Keratinocyte (primary cell): ENCODE results near the gene DBF4. TPM values are rescaled to one million over a fixed set of nuclear protein-coding genes. Genes with fewer than 3 reads are reported as not detected.
A peak's percentile ranks its signal among the peaks of the same experiment; 100 is the strongest.

Experiments
- DNase-seq: peaks from one replicate; pipeline ENCODE4 v3.0.0-alpha.2; 2011; ENCODE audit warnings: low read depth, missing footprints, low spot score
- FAIRE-seq: peaks from 2 replicates; lab custom pipeline; 2011; peaks lifted over from hg19 to GRCh38; lab: Jason Lieb, UNC
- H2AFZ ChIP-seq: 2 replicates; pipeline ENCODE4 v1.6.0; 2012; ENCODE audit warnings: low read length, control low read depth, inconsistent platforms; ENCODE audit not compliant: control insufficient read depth
- H3K27ac ChIP-seq: 2 replicates; pipeline ENCODE4 v1.5.1; 2011; ENCODE audit warnings: low read length; ENCODE audit not compliant: control insufficient read depth, insufficient read depth
- H3K27me3 ChIP-seq: 3 replicates; pipeline ENCODE4 v1.6.0; 2011; ENCODE audit warnings: low read length; ENCODE audit not compliant: control insufficient read depth, insufficient read depth; ENCODE audit errors: extremely low read depth
- H3K36me3 ChIP-seq, 2 experiments: 2 replicates in 1 of 2; 3 replicates in 1 of 2; pipeline ENCODE4 v1.5.1; 2011; ENCODE audit warnings: low read length in 2 of 2, mild to moderate bottlenecking in 1 of 2; ENCODE audit not compliant: control insufficient read depth in 2 of 2, insufficient read depth in 2 of 2; ENCODE audit errors: extremely low read depth in 1 of 2
- H3K4me1 ChIP-seq: 3 replicates; pipeline ENCODE4 v1.5.1; 2011; ENCODE audit warnings: low read length; ENCODE audit not compliant: control insufficient read depth, insufficient read depth; ENCODE audit errors: extremely low read depth
- H3K4me2 ChIP-seq: 3 replicates; pipeline ENCODE4 v1.6.0; 2011; ENCODE audit warnings: low read depth, low read length; ENCODE audit not compliant: control insufficient read depth, insufficient read depth; ENCODE audit errors: extremely low read depth
- H3K4me3 ChIP-seq, 3 experiments: fragments of 200-600 bp in 1 of 3; sonication (generic) in 1 of 3; 2 replicates in 2 of 3; 3 replicates in 1 of 3; pipeline ENCODE4 v1.5.1; 2011 to 2016; ENCODE audit warnings: low read length in 3 of 3, mild to moderate bottlenecking in 3 of 3, control low read depth in 2 of 3, inconsistent platforms in 1 of 3, low read depth in 1 of 3, mixed read lengths in 1 of 3, mixed run types in 1 of 3, moderate library complexity in 1 of 3; ENCODE audit not compliant: control insufficient read depth in 2 of 3, insufficient read depth in 2 of 3; ENCODE audit errors: extremely low read depth in 1 of 3
- H3K79me2 ChIP-seq: 2 replicates; pipeline ENCODE4 v1.6.0; 2012; ENCODE audit warnings: low read length; ENCODE audit not compliant: control insufficient read depth, insufficient read depth
- H3K9ac ChIP-seq: 3 replicates; pipeline ENCODE4 v1.6.0; 2011; ENCODE audit warnings: low read length; ENCODE audit not compliant: control insufficient read depth, insufficient read depth; ENCODE audit errors: extremely low read depth
- H3K9me1 ChIP-seq: 3 replicates; pipeline ENCODE4 v1.6.0; 2011; ENCODE audit warnings: low read length; ENCODE audit not compliant: control insufficient read depth, insufficient read depth; ENCODE audit errors: extremely low read depth
- H3K9me3 ChIP-seq: 2 replicates; pipeline ENCODE4 v1.5.1; 2012; ENCODE audit warnings: low read depth, low read length; ENCODE audit not compliant: control insufficient read depth
- H4K20me1 ChIP-seq: 3 replicates; pipeline ENCODE4 v1.6.0; 2011; ENCODE audit warnings: low read length; ENCODE audit not compliant: control insufficient read depth, insufficient read depth; ENCODE audit errors: extremely low read depth
- EZH2 ChIP-seq: IDR thresholded peaks from one replicate; pipeline ENCODE4 v1.6.1; 2012; ENCODE audit warnings: inconsistent platforms, mild to moderate bottlenecking, low read length, moderate library complexity
- dilution Hi-C: fragments of 300-500 bp; cut with MboI; formaldehyde crosslinking; loops from one replicate; pipeline ENCODE4 v1.7.0; 2020; ENCODE audit warnings: low sequenced_read_pairs; ENCODE audit not compliant: extremely low pct_ligation_motif_present
- polyA plus RNA-seq, 5 experiments: library from polyadenylated mRNA; depleted of rRNA in 3 of 5; stranded (reverse) in 3 of 5; stranded (forward) in 1 of 5; unstranded in 1 of 5; fragments of >200 nt; gene quantifications; 1 replicate in 1 of 5; 2 replicates in 3 of 5; 3 replicates in 1 of 5; pipeline versions ENCODE4 v1.2.1 to v1.2.3, GENCODE V29; 2011 to 2012; ENCODE audit warnings: missing spikeins in 2 of 5, low read depth in 1 of 5, low replicate concordance in 1 of 5
- TF ChIP-seq, protein P1 (sequence below), 3 experiments: IDR thresholded peaks in 1 of 3; conservative IDR thresholded peaks in 1 of 3; optimal IDR thresholded peaks in 1 of 3; 2 replicates in 2 of 3; 3 replicates in 1 of 3; pipeline versions ENCODE3 to v1.5.1; 2011; ENCODE audit warnings: low read length in 3 of 3, mild to moderate bottlenecking in 3 of 3, moderate library complexity in 2 of 3, control low read depth in 1 of 3, inconsistent platforms in 1 of 3; ENCODE audit not compliant: insufficient read depth in 2 of 3; ENCODE audit errors: extremely low read depth in 1 of 3

The DBF4 gene
- polyA plus RNA-seq, 1 donor (not counting 4 experiments of a cell fraction or from before 2014, with no cell fraction given) = 12.5 TPM

DNA sequence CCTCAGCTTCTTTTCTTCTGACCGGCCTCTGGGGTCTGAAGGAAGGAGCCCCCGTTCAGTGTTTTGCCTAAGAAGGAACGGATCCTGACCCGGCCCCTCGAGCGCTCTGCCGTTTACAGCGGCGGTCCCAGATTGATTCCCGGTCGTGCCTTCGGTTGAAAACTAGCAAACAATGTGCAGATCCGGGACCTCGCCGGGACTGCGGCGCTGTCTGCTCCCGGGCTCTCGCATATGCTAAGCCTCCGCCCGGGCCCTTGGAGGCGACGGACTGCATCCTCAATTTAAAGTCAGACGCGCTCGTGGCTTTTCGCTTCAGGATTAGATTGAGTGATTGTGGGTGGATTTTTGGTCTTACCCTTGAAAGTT, 559 bp downstream of the DBF4 start:
- peaks cover 85% of the 10 kb centered on the region for H3K79me2 ChIP-seq
- H3K4me3 ChIP-seq = peak overlapping the region; percentile 86 to 98 (median 98)
- peaks cover 9% of the 10 kb centered on the region for H3K4me1 ChIP-seq
- dilution Hi-C loops = no loop called here
- H3K4me2 ChIP-seq = peak overlapping the region; percentile 90
- H3K27me3 ChIP-seq = no peaks in the 10 kb centered on the region
- no peaks in the 10 kb centered on the region for H4K20me1 ChIP-seq
- H3K27ac ChIP-seq = peak overlapping the region; percentile 93
- H3K36me3 ChIP-seq = peaks cover 0 to 12% of the 10 kb centered on the region in 2 experiments
- H3K9ac ChIP-seq = peak overlapping the region; percentile 96
- no peak for DNase-seq
- TF ChIP-seq EZH2 = no peak
- TF ChIP-seq, protein P1, sequence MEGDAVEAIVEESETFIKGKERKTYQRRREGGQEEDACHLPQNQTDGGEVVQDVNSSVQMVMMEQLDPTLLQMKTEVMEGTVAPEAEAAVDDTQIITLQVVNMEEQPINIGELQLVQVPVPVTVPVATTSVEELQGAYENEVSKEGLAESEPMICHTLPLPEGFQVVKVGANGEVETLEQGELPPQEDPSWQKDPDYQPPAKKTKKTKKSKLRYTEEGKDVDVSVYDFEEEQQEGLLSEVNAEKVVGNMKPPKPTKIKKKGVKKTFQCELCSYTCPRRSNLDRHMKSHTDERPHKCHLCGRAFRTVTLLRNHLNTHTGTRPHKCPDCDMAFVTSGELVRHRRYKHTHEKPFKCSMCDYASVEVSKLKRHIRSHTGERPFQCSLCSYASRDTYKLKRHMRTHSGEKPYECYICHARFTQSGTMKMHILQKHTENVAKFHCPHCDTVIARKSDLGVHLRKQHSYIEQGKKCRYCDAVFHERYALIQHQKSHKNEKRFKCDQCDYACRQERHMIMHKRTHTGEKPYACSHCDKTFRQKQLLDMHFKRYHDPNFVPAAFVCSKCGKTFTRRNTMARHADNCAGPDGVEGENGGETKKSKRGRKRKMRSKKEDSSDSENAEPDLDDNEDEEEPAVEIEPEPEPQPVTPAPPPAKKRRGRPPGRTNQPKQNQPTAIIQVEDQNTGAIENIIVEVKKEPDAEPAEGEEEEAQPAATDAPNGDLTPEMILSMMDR (optimal IDR thresholded peaks at IDR 0.05 in 1 of 3, IDR thresholded peaks at IDR 0.05 in 1 of 3, conservative IDR thresholded peaks at IDR 0.05 in 1 of 3; ENCODE audit: extremely low read depth in 1 of 3, insufficient read depth in 2 of 3, low read length in 3 of 3) = no peak
- no peaks in the 10 kb centered on the region for H3K9me3 ChIP-seq
- peak overlapping the region; percentile 88 for H2AFZ ChIP-seq
- FAIRE-seq = no peak
- no peaks in the 10 kb centered on the region for H3K9me1 ChIP-seq

DNA sequence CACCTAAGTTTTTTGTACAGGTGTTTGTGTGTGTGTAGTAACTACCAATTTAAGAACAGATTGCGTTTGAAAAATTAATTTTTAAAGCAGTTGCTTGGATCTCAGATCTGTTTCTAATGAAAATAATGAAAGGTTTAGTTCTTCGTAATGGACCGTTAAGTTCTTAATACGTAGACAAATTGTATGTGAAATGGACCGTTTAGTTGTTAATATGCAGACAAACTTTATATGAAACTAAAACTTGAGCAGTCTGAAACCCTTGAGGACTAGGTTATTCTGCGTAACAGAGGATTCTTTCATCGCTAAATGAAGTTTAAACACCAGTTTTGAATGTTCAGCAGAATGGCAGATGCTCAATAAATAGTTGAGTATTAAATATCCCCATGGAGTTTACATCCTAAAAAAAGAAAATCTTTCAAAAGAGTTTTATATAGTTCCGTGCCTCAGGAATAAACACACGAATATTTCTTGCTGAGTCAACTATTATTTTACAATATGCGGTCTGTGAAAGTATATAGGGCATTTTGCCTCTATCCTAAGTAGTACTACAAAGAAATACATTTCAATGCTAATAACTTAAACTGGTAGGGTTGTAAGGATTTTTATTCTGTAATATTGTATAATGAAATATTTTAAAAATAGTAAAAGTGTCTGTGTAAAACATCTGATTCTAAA, 1.2 kb downstream of the DBF4 start:
- Histone ChIP-seq H3K9ac (peak overlapping the region; percentile 96), H3K36me3 (peaks cover 0 to 12% of the 10 kb centered on the region in 2 experiments), H3K9me1 (no peaks in the 10 kb centered on the region), H3K79me2 (peaks cover 87% of the 10 kb centered on the region), H4K20me1 (no peaks in the 10 kb centered on the region), H3K4me3 (peak overlapping the region; percentile 86 to 98 (median 98)), H3K27ac (peak overlapping the region; percentile 93), H3K4me2 (peak overlapping the region; percentile 90), H3K27me3 (no peaks in the 10 kb centered on the region), H2AFZ (peak overlapping the region; percentile 88), H3K4me1 (peaks cover 9% of the 10 kb centered on the region), H3K9me3 (no peaks in the 10 kb centered on the region)
- TF ChIP-seq, protein P1 (optimal IDR thresholded peaks at IDR 0.05 in 1 of 3, IDR thresholded peaks at IDR 0.05 in 1 of 3, conservative IDR thresholded peaks at IDR 0.05 in 1 of 3; ENCODE audit: extremely low read depth in 1 of 3, insufficient read depth in 2 of 3, low read length in 3 of 3) = no peak
- no peak for TF ChIP-seq EZH2
- dilution Hi-C loops = no loop called here
- no peak for DNase-seq
- no peak for FAIRE-seq
